ENCODE results near the gene UBE3A. TPM values are rescaled to one million over a fixed set of nuclear protein-coding genes. Genes with fewer than 3 reads are reported as not detected.
A peak's percentile ranks its signal among the peaks of the same experiment; 100 is the strongest.
"Not testable (repeated sequence)": the region's sequence is repeated elsewhere in the genome, so short reads cannot be mapped to it uniquely, and the experiment has no call there.

The UBE3A gene
- total RNA-seq: 70.0 TPM

DNA sequence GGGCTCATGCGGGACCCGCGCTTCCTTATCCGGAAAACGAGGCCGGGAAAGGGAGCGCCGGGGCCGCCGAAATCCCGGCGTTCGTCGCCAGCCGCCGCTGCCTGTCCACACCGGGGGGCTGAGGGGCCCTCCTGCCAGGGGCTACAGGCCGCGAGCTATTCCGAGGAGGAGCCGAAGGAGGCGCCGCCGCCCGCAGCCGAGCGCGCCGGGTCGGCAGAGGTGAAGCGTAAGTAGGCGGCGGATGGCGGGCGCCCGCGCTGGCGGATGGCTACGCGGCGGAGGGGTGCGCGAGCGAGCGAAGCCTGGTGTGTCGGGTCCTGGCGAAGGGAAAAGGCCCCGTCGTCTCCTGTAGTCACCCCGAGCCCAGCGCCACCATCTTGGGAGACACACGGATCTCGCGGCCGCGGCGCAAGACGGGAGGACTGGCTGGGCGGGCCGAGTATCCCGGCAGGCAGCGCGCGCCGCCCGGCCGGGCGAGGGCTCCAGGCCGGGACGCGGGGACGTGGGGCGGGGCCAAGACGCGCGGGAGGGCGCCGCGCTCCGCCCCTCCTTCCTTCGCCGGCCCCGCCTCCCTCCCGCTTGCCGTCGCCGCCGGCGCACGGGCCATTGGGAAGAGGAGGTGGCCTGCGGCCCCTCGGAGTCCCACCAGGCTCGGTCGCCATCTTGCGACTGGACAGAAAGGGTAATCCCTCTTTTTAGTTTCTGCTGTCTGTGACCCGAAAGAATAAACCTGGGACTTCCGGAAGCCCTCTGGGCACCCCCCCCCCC is at the start of gene UBE3A:
Gene UBE3A (minus strand): TSS at position 424 of the 768 bp plus-strand sequence. CDS start 29,917 bp downstream, outside the sequence.
- ATAC-seq: peak; percentile 98

DNA sequence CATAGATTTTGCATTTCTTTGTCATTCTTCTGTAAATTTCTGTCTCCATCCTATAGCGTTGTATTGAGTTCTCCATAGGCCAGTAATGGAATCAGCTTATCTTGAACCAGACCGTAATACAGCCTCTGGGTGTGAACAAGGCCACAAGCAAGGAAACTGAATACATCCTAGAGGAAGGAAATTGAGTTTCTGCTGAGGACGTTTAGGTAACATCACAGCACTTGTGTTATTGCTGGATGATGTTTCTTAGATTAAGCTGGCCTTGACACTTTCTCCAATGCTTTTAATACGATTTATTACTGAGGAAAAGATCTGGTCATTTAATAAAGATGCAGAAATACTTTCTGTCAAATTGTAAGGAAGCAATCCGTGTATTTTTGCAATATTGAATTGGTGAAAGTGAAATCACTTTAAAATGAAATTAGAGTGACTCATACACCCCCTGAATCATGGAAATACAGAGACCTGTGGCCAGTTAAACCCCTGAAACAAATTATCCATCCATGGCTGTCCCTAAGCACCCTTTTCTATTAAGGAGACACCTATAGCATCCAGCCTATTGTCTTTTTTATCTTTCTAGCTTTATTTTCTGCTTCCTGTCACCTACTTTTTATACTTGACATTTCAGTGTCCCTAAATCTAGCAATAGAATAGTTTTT is 48.5 kb upstream of the UBE3A start:
- no peak for ATAC-seq

DNA sequence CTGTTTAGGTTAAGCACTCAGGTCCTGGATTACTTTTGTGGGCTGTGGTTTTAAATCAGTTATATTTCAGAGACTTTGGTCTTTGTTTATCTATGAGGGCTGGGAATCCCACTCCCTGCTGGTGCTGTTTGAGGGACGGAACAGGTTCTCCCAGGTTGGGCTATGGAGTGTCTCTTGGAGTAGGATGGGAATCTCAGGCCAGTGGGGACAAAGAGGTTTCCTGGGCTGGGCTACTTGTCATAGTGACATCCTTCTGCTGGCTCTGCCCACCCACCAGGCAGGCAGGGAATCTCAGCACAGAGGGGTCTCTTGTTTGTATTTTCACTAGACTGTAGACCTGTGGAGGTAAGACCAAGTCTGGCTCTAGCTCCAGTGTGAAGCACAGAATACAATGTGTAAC is 47.2 kb upstream of the UBE3A start:
- no peak for ATAC-seq

DNA sequence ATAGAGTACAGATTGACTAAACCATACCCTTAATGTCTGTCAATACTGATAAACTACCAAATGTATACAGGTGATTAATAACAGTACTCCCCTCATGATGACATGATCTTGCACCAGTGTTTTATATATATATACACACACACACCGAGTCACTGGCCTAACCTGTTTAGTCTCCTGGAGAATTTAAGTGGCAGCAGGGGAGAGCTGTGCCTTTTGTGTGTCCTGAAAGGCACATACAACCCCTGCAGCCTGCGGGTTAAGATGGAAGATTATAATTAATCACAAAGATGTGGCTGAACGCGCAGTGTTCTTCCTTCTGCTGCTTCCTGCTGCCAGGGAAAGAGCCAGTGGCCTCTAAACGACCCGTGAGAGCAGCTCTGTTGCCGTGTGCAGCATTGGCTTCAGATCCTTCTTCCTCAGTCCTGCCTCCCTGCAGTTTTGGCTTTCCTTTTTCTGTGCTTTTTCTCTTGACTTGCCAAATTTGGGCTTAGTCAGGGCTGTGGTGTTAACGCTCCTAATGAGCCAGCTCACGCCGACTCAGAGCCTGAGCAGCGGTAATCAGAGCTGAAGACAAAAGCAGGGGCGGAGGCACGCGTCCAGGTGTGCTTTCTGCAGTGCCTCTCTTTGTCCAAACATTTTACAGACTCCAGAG is 42.5 kb upstream of the UBE3A start:
- peak; percentile 94 for ATAC-seq

DNA sequence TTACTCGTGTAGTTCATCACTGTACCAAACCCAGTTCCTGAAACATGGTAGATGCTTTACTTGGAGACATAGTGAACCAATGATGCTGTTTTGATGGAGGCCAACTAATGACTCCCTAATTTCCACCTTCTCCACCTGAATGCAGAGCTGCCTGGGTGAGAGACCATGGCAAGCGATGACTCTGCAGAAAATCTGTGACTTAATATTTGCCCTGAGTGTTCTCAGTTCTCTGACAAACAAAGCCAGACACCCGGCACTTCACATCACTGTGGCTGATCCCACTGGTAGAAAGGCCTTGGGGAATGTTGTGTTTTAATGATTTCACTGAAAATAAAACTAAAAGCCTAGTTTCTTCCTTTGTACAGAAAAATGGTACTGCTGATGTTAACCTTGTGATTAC is 39.5 kb upstream of the UBE3A start:
- no peak for ATAC-seq

GRCh38 chr15:25477816-25478215 is 39.0 kb upstream of the UBE3A start:
- ATAC-seq: no peak

- ATAC-seq: no peak
Observed at GRCh38 chr15:25474251-25474650, 35.4 kb upstream of the UBE3A start.

GRCh38 chr15:25470230-25470629 is 31.4 kb upstream of the UBE3A start:
- ATAC-seq: no peak

GRCh38 chr15:25469377-25469776 is 30.6 kb upstream of the UBE3A start:
- ATAC-seq: peak; percentile 93

DNA sequence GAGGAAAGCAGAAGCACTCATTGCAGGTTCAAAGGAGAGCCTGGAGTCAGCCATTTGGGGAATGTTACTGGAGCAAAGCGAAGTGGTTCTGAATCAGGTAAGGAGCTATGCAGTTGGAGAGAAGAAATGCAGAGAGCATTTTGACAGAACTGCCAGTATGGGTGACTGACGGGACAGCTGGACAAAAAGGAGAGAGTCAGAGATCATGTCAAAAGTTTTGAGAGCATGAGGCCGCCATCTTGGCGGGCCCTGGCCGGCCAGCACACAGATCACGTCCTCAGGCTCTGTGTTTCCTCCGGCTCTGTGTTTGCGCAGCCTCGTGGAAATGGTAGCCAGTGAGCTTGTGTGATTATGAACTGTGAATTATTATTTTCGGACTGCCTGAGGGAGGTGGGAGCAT is 29.8 kb upstream of the UBE3A start:
- ATAC-seq: no peak

DNA sequence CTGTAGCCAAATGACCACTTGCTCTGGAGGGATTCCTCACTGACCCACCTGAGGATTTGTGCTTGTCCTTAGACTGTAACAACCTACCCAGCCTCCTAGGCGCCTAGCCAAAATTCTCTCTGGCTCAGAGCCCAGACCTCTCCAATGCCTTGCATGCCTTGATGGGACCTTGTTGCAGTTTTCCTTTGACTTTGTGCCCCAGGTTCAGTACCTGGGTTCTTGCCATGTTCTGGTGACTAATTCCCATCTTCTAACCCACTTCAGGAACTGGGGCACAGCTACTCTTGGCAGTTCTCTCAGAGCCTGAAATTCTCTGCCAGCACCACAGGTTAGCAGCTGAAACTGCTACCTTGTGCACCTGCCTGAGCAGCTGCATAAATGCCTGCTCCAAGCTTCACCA is 27.0 kb upstream of the UBE3A start:
- ATAC-seq: peak; percentile 49

- no peak for ATAC-seq
Observed at GRCh38 chr15:25464784-25465183, 26.0 kb upstream of the UBE3A start.

DNA sequence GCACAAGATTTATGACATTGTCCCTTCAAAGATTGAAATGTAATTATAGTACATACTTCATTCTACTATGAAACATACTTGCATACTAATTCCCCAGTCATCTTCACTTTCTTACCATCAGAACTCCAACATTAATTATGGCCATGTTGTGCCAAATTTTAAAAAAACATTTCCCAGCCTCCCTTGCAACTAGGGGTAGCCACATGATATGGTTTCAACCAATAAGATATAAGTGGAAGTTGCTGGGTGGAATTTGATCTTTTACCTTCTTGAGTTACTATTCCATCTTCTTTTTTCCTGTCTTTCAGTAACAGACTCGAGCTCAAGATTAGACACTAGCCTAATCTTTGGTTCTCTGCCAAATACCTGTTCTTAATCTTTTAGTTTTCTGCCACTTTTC is 25.6 kb upstream of the UBE3A start:
- ATAC-seq: no peak

DNA sequence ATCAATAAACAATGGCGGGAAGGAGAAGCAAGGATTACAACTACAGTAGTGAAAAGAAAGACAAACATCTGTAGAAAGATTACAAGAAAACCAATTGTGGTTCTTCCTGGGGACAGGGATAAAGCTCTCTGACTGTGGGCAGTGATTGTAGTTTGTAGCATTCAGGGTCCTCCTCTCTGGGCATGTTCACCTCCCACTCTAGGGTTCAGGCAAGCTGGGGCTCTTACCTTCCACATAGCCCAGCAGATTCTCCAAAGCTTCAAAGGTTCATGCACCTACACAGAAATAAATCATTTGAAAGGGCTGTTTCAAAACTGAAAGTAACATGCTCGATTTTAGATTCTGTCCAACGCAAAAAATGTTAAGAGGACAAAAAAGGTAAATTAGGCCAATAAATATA is 17.4 kb upstream of the UBE3A start:
- ATAC-seq: no peak

- ATAC-seq: no peak
Observed at GRCh38 chr15:25455226-25455625, 16.4 kb upstream of the UBE3A start.

GRCh38 chr15:25454771-25455170 is 15.9 kb upstream of the UBE3A start:
- ATAC-seq: no peak

DNA sequence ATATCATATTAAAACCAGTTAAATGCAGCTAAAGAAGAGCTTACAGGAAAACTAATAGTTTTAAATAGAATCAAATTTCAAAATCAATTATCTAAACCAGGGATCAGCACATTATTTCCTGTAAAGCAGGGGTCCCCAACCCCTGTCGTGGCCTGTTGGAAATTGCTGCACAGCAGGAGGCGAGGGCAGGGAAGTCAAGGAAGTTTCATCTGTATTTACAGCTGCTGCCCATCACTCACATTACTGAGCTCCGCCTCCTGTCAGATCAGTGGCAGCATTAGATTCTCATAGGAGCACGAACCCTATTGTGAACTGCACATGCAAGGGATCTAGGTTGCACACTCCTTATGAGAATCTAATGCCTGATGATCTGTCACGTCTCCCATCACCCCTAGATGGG is 14.4 kb upstream of the UBE3A start:
- ATAC-seq: not testable (repeated sequence)

- no peak for ATAC-seq
Observed at GRCh38 chr15:25451501-25451900, 12.7 kb upstream of the UBE3A start.

GRCh38 chr15:25450163-25450562 is 11.3 kb upstream of the UBE3A start:
- ATAC-seq: no peak

DNA sequence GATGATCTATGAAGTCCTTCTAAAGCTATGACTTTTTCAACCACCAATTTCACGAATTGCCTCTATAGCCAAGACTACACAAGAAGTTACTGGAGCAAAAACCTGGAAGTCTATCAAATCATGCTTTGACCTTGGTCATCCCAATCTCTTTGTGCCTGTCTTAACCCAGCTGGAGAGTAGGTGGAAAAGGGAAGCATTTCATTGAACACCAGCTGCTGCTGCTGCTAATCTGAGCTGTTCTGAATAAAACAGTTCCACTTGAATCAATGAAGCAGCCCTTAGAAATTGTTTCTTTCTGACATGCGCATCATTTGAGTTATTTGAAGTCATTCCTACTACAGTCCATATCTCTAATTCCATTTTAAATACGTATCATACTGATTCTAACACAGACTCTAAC is 7.3 kb upstream of the UBE3A start:
- ATAC-seq: no peak

GRCh38 chr15:25445412-25445811 is 6.6 kb upstream of the UBE3A start:
- ATAC-seq: no peak

DNA sequence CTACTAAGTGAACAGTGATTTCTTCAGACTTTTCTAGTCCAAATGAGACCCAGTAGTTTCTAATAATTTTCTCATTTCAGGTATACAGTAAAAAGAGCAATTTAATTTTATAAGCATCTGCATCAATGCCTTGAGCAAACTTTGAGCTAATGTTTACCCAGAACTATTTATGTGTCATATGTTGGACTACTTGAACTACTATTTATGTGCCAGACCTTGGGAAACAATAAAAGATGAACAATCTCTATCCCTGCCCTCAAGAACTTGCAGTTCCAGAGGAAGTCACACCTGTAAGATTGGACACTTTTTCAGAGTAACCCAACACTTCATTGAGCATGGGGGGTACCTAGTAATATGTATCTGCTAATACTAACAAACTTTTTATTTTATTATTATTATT is 2.3 kb upstream of the UBE3A start:
- ATAC-seq: no peak

GRCh38 chr15:25439369-25439836 is 579 bp upstream of the UBE3A start:
- peak; percentile 4 for ATAC-seq

All from esophagus mucosa (tissue), 1 donor.